ENCODE results near the gene IL22. TPM values are rescaled to one million over a fixed set of nuclear protein-coding genes. Genes with fewer than 3 reads are reported as not detected.

The IL22 gene, protein sequence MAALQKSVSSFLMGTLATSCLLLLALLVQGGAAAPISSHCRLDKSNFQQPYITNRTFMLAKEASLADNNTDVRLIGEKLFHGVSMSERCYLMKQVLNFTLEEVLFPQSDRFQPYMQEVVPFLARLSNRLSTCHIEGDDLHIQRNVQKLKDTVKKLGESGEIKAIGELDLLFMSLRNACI
- not detected in 2 replicates for total RNA-seq

- intact Hi-C loops (cut with micrococcal nuclease) = no loop called here
These were observed at the start of gene IL22 for GRCh38 chr12:68253504-68253903. IL22 (minus strand) TSS chr12:68253604; CDS start chr12:68253448, 156 bp downstream.

- intact Hi-C loops (cut with micrococcal nuclease) = no loop called here
These were observed 44.5 kb upstream of the IL22 start for GRCh38 chr12:68297929-68298328.

- intact Hi-C loops (cut with micrococcal nuclease) = no loop called here
These were observed 40.8 kb upstream of the IL22 start for GRCh38 chr12:68294251-68294650.

GRCh38 chr12:68293347-68293746, 39.9 kb upstream of the IL22 start:
- intact Hi-C loops (cut with micrococcal nuclease) = no loop called here

DNA sequence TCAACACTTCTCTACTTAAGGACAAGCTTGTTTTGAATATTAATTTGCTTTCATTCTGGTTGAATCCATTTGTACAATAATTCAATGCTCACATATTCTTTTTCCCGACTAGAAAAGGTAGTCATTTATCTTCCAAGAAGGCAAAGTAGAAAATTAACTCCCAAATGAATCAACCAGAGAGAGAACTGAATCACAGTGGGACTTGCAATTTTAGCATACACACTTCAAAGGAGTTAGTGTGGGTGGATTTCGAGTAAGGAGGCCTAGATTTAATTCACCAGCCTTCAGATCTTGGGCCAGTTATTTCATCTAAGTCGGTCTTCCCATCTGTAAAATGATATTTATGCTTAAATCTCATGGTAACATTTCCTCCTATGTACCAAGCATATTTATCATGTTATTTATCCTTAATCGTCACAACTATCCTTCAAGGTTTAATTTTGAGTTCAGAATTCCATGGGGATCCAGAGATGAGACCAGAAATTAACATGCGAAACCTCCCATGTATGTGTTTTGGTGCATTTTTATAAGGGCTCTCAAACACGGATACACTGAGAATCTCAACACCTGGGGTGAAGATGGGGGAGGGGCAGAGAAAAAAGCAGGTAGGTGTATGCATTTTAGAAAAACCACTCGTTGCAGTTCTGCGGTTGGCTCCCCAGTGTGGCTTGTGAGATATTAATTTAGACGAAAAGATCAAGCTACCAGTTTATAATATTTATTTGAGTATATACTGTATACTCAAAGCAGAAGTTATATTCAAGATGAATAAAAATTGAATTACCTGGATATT, 38.9 kb upstream of the IL22 start:
- intact Hi-C loops (cut with micrococcal nuclease) = no loop called here

DNA sequence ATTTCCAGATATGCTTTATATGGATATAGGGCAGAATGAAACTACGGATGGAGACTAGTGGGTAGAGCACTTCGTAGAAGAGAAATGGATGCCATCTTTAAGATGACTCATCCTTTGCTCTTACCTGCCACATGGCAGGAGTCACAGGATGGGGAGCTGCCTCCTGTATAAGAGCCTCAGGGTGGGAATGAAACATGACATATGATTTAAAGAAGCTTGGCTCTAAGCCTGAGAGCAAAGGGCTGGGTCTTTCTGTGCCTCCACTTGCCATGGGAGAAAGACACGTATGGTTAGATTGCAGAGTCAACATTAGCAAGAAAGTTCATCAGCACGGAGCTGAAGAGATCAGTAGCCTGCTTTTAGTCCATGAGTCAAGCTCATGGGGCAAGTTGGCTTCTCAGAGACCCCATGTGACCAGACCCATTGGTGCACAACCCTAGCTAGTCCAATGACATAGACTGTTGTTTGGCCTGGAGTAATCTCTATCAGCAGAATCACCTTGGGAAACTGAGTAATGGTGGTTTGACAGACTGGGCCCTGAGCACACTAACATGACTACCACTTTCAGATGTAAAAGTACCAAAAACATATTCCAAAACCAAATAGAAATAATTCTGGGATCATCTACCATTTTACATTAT, 38.1 kb upstream of the IL22 start:
- intact Hi-C loops (cut with micrococcal nuclease) = no loop called here

GRCh38 chr12:68290126-68290525, 36.7 kb upstream of the IL22 start:
- intact Hi-C loops (cut with micrococcal nuclease) = loop anchor here (1.0 kb wide), 2 partner anchors 49 to 171 kb away; no protein-coding TSS in a partner anchor

GRCh38 chr12:68287106-68287505, 33.7 kb upstream of the IL22 start:
- intact Hi-C loops (cut with micrococcal nuclease) = no loop called here

- intact Hi-C loops (cut with micrococcal nuclease) = no loop called here
These were observed 33.0 kb upstream of the IL22 start for GRCh38 chr12:68286396-68286795.

DNA sequence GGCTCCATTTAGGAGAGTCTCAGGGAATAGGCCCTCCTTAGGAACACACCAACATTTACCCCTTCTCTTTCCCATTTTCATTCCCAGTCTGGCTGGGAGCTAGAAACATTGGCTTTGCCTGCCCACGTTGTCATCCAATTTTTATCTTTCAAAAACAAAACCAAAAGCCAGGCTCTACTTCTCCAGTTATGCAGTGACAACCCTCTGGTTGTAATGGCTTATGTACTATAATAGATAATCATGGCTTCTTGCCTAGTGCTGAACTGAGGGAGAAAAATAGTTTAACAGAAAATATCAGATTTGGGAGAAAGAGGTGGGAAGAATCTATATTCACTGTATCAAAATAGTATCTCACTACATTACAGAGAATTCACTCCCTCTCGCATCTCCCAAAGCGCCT, 32.1 kb upstream of the IL22 start:
- intact Hi-C loops (cut with micrococcal nuclease) = no loop called here

DNA sequence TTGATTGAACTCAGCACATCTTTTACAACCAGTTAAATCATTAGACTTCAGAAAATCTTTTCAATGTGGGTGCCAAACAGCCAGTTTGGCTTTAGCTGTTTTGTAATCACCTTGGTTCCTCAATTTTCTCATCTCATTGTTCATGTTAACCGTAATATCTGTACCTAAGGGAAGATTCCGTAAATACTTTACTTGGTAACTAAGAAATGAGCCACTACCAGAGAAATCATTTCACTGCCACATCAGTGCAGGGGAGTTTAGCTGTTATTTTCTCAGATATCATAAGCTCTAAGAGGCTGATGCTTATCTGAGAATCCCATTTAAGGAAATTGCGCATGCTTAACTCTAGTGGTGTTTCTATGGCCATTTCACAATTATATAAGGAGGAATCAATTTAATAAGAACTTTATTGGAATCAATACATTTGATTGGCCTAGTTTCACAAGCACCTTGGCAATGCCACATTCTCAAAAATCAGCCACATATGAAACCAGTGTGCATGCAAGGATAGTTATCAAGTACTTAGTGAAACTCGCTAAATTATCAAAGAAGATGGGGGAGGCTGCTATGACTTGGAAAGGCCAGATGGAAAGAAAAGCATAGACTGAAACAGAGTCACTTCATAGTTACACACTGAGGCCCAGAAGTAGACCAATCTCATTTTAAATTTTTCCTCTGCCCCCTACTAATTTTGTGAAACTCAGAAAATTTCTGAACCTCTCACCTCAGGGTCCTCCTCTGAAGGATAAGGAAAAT, 28.1 kb upstream of the IL22 start:
- intact Hi-C loops (cut with micrococcal nuclease) = no loop called here

GRCh38 chr12:68280240-68280639, 26.8 kb upstream of the IL22 start:
- intact Hi-C loops (cut with micrococcal nuclease) = no loop called here

GRCh38 chr12:68279227-68280054, 26.0 kb upstream of the IL22 start:
- intact Hi-C loops (cut with micrococcal nuclease) = loop anchor here (5.0 kb wide), 1 partner anchor 37 kb away; no protein-coding TSS in a partner anchor

DNA sequence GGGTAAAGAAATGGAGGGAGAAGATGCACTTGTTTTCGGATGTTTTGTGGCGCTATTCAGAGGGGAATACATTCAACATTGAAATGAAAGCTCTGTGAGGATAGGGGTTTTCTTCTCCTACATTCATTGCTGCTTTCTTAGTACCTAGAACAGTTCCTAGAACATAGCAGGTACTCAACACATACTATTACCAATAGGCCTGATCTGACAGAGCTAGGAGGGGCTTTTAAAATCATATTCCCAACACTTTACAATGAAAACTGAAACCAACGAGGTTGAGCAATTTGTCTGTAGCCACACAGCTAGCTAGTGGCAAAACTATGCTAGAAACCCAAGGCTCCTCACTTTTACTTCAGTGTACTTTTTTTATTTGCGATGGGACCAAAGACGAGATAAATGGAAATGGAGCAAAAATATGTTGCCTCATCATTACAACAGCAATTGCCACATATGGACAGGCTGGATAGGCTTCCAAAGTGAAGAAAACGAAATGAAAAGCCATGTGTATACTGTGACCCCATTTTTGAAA, 23.1 kb upstream of the IL22 start:
- intact Hi-C loops (cut with micrococcal nuclease) = loop anchor here (5.0 kb wide), 1 partner anchor 34 kb away; no protein-coding TSS in a partner anchor

GRCh38 chr12:68272732-68273131, 19.3 kb upstream of the IL22 start:
- intact Hi-C loops (cut with micrococcal nuclease) = no loop called here

DNA sequence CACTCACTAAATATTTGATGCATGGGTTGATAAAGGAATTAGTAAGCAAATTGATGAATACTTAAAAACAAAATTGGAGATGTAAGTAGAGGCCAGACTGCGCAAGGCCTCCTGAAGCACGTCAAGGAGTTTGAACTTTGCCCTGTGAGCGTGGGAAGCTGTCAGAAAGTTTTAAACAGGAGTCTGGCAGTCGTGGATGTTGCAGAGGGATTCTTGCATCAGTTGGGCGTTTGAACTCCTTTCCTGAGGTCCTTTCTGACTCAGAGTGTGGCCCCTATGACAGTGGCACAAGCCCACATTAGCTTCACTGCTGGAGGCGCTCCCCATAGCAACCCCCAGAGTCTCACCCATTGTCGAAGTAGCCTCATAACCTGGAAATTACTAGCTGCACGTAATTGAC, 17.9 kb upstream of the IL22 start:
- intact Hi-C loops (cut with micrococcal nuclease) = no loop called here

DNA sequence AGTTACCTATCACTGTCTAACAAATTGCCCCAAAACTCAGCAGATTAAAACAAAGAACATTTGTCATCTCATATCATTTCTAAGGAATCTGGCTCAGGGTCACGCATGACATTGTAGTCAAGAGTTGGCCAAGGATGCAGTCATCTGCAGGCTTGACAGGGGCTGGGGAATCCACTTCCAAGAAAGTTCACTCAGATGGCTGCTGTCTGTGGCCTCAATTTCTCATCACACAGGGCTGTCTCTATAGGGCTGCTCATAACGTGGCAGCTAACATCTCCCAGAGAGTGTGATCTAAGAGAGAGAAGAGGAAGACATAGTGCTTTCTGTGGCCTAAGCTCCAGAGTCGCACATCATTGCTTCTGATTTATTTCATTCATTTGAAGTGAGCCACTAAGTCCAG, 17.0 kb upstream of the IL22 start:
- intact Hi-C loops (cut with micrococcal nuclease) = no loop called here

- intact Hi-C loops (cut with micrococcal nuclease) = no loop called here
These were observed 16.4 kb upstream of the IL22 start for GRCh38 chr12:68269779-68270178.

DNA sequence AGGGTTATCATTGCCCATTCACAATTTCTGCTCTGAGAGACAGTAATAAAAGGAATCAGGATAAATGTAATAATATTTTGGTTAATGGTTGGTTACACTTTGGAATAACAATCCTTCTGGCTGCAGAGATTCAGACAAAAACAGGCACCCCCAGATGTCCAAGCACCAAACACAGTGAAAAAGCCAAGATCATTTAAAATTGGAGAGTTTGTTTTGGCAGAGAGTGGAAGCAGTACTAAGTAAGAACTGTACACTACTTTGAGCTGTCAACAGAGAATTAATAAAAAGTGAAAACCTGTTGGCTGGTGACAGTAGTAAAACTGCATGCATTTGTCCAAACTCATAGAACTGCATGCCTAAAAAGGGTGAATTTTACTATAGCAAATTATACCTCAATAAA, 15.6 kb upstream of the IL22 start:
- intact Hi-C loops (cut with micrococcal nuclease) = no loop called here

GRCh38 chr12:68267892-68268396, 14.5 kb upstream of the IL22 start:
- intact Hi-C loops (cut with micrococcal nuclease) = no loop called here
